SJSA1 (cell line): Measurements from ENCODE around the gene TPCN2. TPM values are rescaled to one million over a fixed set of nuclear protein-coding genes. Genes with fewer than 3 reads are reported as not detected.

Experiments
- DNase-seq, 2 experiments: peaks; one replicate each; pipeline ENCODE4 v3.0.0-alpha.2; 2015 to 2020; ENCODE audit warnings: low spot score in 2 of 2, low read depth in 1 of 2
- H3K27ac ChIP-seq: fragments of 250-450 bp; sonication (Bioruptor Pico); 2 replicates; pipeline ENCODE4 v1.5.1; 2020; ENCODE audit warnings: mild to moderate bottlenecking, moderate library complexity
- H3K27me3 ChIP-seq: fragments of 250-450 bp; sonication (Bioruptor Pico); replicated peaks from 2 replicates; pipeline ENCODE4 v1.5.1; 2020; ENCODE audit warnings: mild to moderate bottlenecking, moderate library complexity
- H3K36me3 ChIP-seq: fragments of 250-450 bp; sonication (Bioruptor Pico); 2 replicates; pipeline ENCODE4 v1.5.1; 2020; ENCODE audit warnings: mild to moderate bottlenecking
- H3K4me1 ChIP-seq: fragments of 250-450 bp; sonication (Bioruptor Pico); replicated peaks from 2 replicates; pipeline ENCODE4 v1.6.1; 2021; ENCODE audit warnings: mild to moderate bottlenecking
- H3K4me3 ChIP-seq: fragments of 250-450 bp; sonication (Bioruptor Pico); 2 replicates; pipeline ENCODE4 v1.5.1; 2020; ENCODE audit warnings: mild to moderate bottlenecking
- H3K9me3 ChIP-seq: fragments of 250-450 bp; sonication (Bioruptor Pico); replicated peaks from 2 replicates; pipeline ENCODE4 v1.5.1; 2020; ENCODE audit warnings: mild to moderate bottlenecking
- total RNA-seq: library from RNA; depleted of rRNA; stranded (reverse); fragments of >200 nt; shearing (Covaris generic); gene quantifications from 2 replicates; pipeline ENCODE4 v1.2.3, GENCODE V29; 2014

The TPCN2 gene
- total RNA-seq, 1 experiment from 2014 or later, result 24.1 TPM

- H3K36me3 ChIP-seq, result no peaks in the 10 kb centered on the region
- DNase-seq, result peak; percentile 87 to 95
- H3K4me3 ChIP-seq, result no peak overlapping the region
- H3K27ac ChIP-seq, result no peak overlapping the region
- no peaks in the 10 kb centered on the region for H3K27me3 ChIP-seq
- H3K4me1 ChIP-seq, result peaks cover 26% of the 10 kb centered on the region
- no peaks in the 10 kb centered on the region for H3K9me3 ChIP-seq
Measured at GRCh38 chr11:69101115-69101791, 52.5 kb downstream of the TPCN2 start.

- Histone ChIP-seq H3K4me3 (no peak overlapping the region), H3K4me1 (peaks cover 26% of the 10 kb centered on the region), H3K27me3 (no peaks in the 10 kb centered on the region), H3K9me3 (no peaks in the 10 kb centered on the region), H3K27ac (no peak overlapping the region), H3K36me3 (no peaks in the 10 kb centered on the region)
- no peak for DNase-seq
Measured at GRCh38 chr11:69101792-69102695, 53.3 kb downstream of the TPCN2 start.

GRCh38 chr11:69102732-69103615, 54.2 kb downstream of the TPCN2 start:
- no peak overlapping the region for H3K4me3 ChIP-seq
- H3K27me3 ChIP-seq, result no peaks in the 10 kb centered on the region
- peaks cover 26% of the 10 kb centered on the region for H3K4me1 ChIP-seq
- no peaks in the 10 kb centered on the region for H3K36me3 ChIP-seq
- DNase-seq, result peak in 1 of 2 experiments; percentile 73
- H3K27ac ChIP-seq, result no peak overlapping the region
- no peaks in the 10 kb centered on the region for H3K9me3 ChIP-seq

- Histone ChIP-seq H3K4me3 (no peak overlapping the region), H3K27me3 (no peaks in the 10 kb centered on the region), H3K36me3 (no peaks in the 10 kb centered on the region), H3K9me3 (no peaks in the 10 kb centered on the region), H3K27ac (no peak overlapping the region), H3K4me1 (peaks cover 26% of the 10 kb centered on the region)
- DNase-seq, result no peak
Measured at GRCh38 chr11:69104212-69104855, 55.6 kb downstream of the TPCN2 start.

GRCh38 chr11:69104856-69105395, 56.2 kb downstream of the TPCN2 start:
- no peak overlapping the region for H3K27ac ChIP-seq

GRCh38 chr11:69105461-69106030, 56.8 kb downstream of the TPCN2 start:
- no peak for DNase-seq
- H3K9me3 ChIP-seq, result peaks cover 7% of the 10 kb centered on the region; the same call in 1 of the 2 replicates
- H3K27ac ChIP-seq, result no peak overlapping the region
- peaks cover 26% of the 10 kb centered on the region for H3K4me1 ChIP-seq
- no peaks in the 10 kb centered on the region for H3K27me3 ChIP-seq
- H3K36me3 ChIP-seq, result no peaks in the 10 kb centered on the region
- no peak overlapping the region for H3K4me3 ChIP-seq

More at GRCh38 chr11:69104856-69105395, 56.2 kb downstream of the TPCN2 start:
- peaks cover 26% of the 10 kb centered on the region for H3K4me1 ChIP-seq
- H3K27me3 ChIP-seq, result no peaks in the 10 kb centered on the region
- H3K36me3 ChIP-seq, result no peaks in the 10 kb centered on the region
- H3K9me3 ChIP-seq, result peaks cover 4% of the 10 kb centered on the region; the same call in 1 of the 2 replicates
- no peak for DNase-seq
- no peak overlapping the region for H3K4me3 ChIP-seq

- Histone ChIP-seq H3K4me1 (peaks cover 26% of the 10 kb centered on the region), H3K9me3 (peaks cover 7% of the 10 kb centered on the region; the same call in 1 of the 2 replicates), H3K27me3 (no peaks in the 10 kb centered on the region), H3K4me3 (no peak overlapping the region), H3K27ac (no peak overlapping the region), H3K36me3 (no peaks in the 10 kb centered on the region)
- DNase-seq, result no peak
Measured at GRCh38 chr11:69106031-69106811, 57.5 kb downstream of the TPCN2 start.

GRCh38 chr11:69107413-69107812, 58.7 kb downstream of the TPCN2 start:
- H3K9me3 ChIP-seq, result peaks cover 7% of the 10 kb centered on the region; the same call in 1 of the 2 replicates
- H3K36me3 ChIP-seq, result no peaks in the 10 kb centered on the region
- H3K4me3 ChIP-seq, result no peak overlapping the region
- peaks cover 15% of the 10 kb centered on the region for H3K4me1 ChIP-seq
- no peaks in the 10 kb centered on the region for H3K27me3 ChIP-seq
- DNase-seq, result no peak
- H3K27ac ChIP-seq, result no peak overlapping the region

GRCh38 chr11:69108030-69108429, 59.3 kb downstream of the TPCN2 start:
- no peaks in the 10 kb centered on the region for H3K36me3 ChIP-seq
- no peaks in the 10 kb centered on the region for H3K27me3 ChIP-seq
- DNase-seq, result no peak
- peaks cover 9% of the 10 kb centered on the region for H3K4me1 ChIP-seq
- no peak overlapping the region for H3K27ac ChIP-seq
- no peak overlapping the region for H3K4me3 ChIP-seq
- H3K9me3 ChIP-seq, result peaks cover 7% of the 10 kb centered on the region; the same call in 1 of the 2 replicates

GRCh38 chr11:69108559-69108958, 59.8 kb downstream of the TPCN2 start:
- peaks cover 4% of the 10 kb centered on the region for H3K4me1 ChIP-seq
- DNase-seq, result no peak
- no peak overlapping the region for H3K27ac ChIP-seq
- H3K36me3 ChIP-seq, result no peaks in the 10 kb centered on the region
- H3K4me3 ChIP-seq, result no peak overlapping the region
- peaks cover 7% of the 10 kb centered on the region; the same call in 1 of the 2 replicates for H3K9me3 ChIP-seq
- no peaks in the 10 kb centered on the region for H3K27me3 ChIP-seq

GRCh38 chr11:69109101-69109500, 60.4 kb downstream of the TPCN2 start:
- Histone ChIP-seq H3K27ac (no peak overlapping the region), H3K9me3 (peaks cover 7% of the 10 kb centered on the region; the same call in 1 of the 2 replicates), H3K4me1 (no peaks in the 10 kb centered on the region; the same call in 1 of the 2 replicates), H3K36me3 (no peaks in the 10 kb centered on the region), H3K27me3 (no peaks in the 10 kb centered on the region), H3K4me3 (no peak overlapping the region)
- no peak for DNase-seq

GRCh38 chr11:69110451-69110850, 61.7 kb downstream of the TPCN2 start:
- Histone ChIP-seq H3K9me3 (peaks cover 7% of the 10 kb centered on the region; the same call in 1 of the 2 replicates), H3K27me3 (no peaks in the 10 kb centered on the region), H3K4me1 (no peaks in the 10 kb centered on the region), H3K27ac (no peak overlapping the region), H3K36me3 (no peaks in the 10 kb centered on the region), H3K4me3 (no peak overlapping the region)
- no peak for DNase-seq
